D341Med (cell line): ENCODE data around the gene PPIL6.

Source experiments
- DNase-seq: peaks from one replicate; pipeline ENCODE4 v3.0.0; 2012; ENCODE audit warnings: low spot score

PPIL6 gene

GRCh38 chr6:109362102-109362884 is 78.1 kb downstream of the PPIL6 start:
- no peak for DNase-seq

- no peak for DNase-seq
Observed at GRCh38 chr6:109360791-109361190, 79.6 kb downstream of the PPIL6 start.

GRCh38 chr6:109360281-109360680 is 80.1 kb downstream of the PPIL6 start:
- DNase-seq, result no peak

- no peak for DNase-seq
Observed at GRCh38 chr6:109359248-109359647, 81.2 kb downstream of the PPIL6 start.

GRCh38 chr6:109358204-109358603 is 82.2 kb downstream of the PPIL6 start:
- no peak for DNase-seq

- no peak for DNase-seq
Observed at GRCh38 chr6:109356237-109356636, 84.2 kb downstream of the PPIL6 start.

GRCh38 chr6:109351231-109352130 is 88.9 kb downstream of the PPIL6 start:
- no peak for DNase-seq

- DNase-seq, result no peak
Observed at GRCh38 chr6:109349419-109349987, 90.9 kb downstream of the PPIL6 start.

GRCh38 chr6:109348226-109348625 is 92.2 kb downstream of the PPIL6 start:
- DNase-seq, result no peak

- no peak for DNase-seq
Observed at GRCh38 chr6:109347779-109348178, 92.6 kb downstream of the PPIL6 start.

- no peak for DNase-seq
Observed at GRCh38 chr6:109345986-109346385, 94.4 kb downstream of the PPIL6 start.

GRCh38 chr6:109344226-109344625 is 96.2 kb downstream of the PPIL6 start:
- no peak for DNase-seq

- no peak for DNase-seq
Observed at GRCh38 chr6:109343518-109343917, 96.9 kb downstream of the PPIL6 start.

- no peak for DNase-seq
Observed at GRCh38 chr6:109342911-109343310, 97.5 kb downstream of the PPIL6 start.

- no peak for DNase-seq
Observed at GRCh38 chr6:109342506-109342905, 97.9 kb downstream of the PPIL6 start.

GRCh38 chr6:109340811-109341210 is 99.6 kb downstream of the PPIL6 start:
- DNase-seq, result no peak
